NCI-H748 treated with DMSO at 0.1 percent for 48 hours (cell line): ENCODE data around the gene ESYT3.
"Not testable (repeated sequence)": the region's sequence is repeated elsewhere in the genome, so short reads cannot be mapped to it uniquely, and the experiment has no call there.

Source experiments
- DNase-seq: peaks from one replicate; lab custom pipeline; 2025; lab: John Stamatoyannopoulos, UW

ESYT3 gene

GRCh38 chr3:138412821-138413551, 21.4 kb upstream of the ESYT3 start:
- DNase-seq, result no peak

GRCh38 chr3:138416236-138416635, 18.2 kb upstream of the ESYT3 start:
- not testable (repeated sequence) for DNase-seq

- DNase-seq, result peak; percentile 1
Observed at GRCh38 chr3:138417559-138417982, 16.8 kb upstream of the ESYT3 start.

GRCh38 chr3:138418601-138419206, 15.7 kb upstream of the ESYT3 start:
- no peak for DNase-seq

GRCh38 chr3:138423316-138423715, 11.1 kb upstream of the ESYT3 start:
- DNase-seq, result no peak

- no peak for DNase-seq
Observed at GRCh38 chr3:138424323-138424722, 10.1 kb upstream of the ESYT3 start.

- DNase-seq, result no peak
Observed at GRCh38 chr3:138426211-138426610, 8.2 kb upstream of the ESYT3 start.

- DNase-seq, result not testable (repeated sequence)
Observed at GRCh38 chr3:138426754-138427153, 7.7 kb upstream of the ESYT3 start.

- DNase-seq, result no peak
Observed at GRCh38 chr3:138429665-138430064, 4.8 kb upstream of the ESYT3 start.

- no peak for DNase-seq
Observed at GRCh38 chr3:138432576-138433240, 1.7 kb upstream of the ESYT3 start.

GRCh38 chr3:138433892-138434275, 532 bp upstream of the ESYT3 start:
- DNase-seq, result no peak

GRCh38 chr3:138434875-138435772, 708 bp downstream of the ESYT3 start:
- no peak for DNase-seq

GRCh38 chr3:138435840-138436239, 1.4 kb downstream of the ESYT3 start:
- DNase-seq, result no peak

GRCh38 chr3:138437281-138437680, 2.9 kb downstream of the ESYT3 start:
- DNase-seq, result no peak

GRCh38 chr3:138438896-138439295, 4.5 kb downstream of the ESYT3 start:
- no peak for DNase-seq

GRCh38 chr3:138439646-138440045, 5.2 kb downstream of the ESYT3 start:
- no peak for DNase-seq

- DNase-seq, result no peak
Observed at GRCh38 chr3:138440121-138440521, 5.7 kb downstream of the ESYT3 start.

- no peak for DNase-seq
Observed at GRCh38 chr3:138440596-138440995, 6.2 kb downstream of the ESYT3 start.

GRCh38 chr3:138441256-138441655, 6.8 kb downstream of the ESYT3 start:
- DNase-seq, result no peak

- no peak for DNase-seq
Observed at GRCh38 chr3:138441742-138442141, 7.3 kb downstream of the ESYT3 start.

GRCh38 chr3:138442433-138442832, 8.0 kb downstream of the ESYT3 start:
- DNase-seq, result no peak

GRCh38 chr3:138443091-138443490, 8.7 kb downstream of the ESYT3 start:
- DNase-seq, result no peak
